Measurements from ENCODE around the gene SPTLC3. TPM values are rescaled to one million over a fixed set of nuclear protein-coding genes. Genes with fewer than 3 reads are reported as not detected.

Gene SPTLC3
- total RNA-seq, 1 donor from 2014 or later, result 1.2 TPM

DNA sequence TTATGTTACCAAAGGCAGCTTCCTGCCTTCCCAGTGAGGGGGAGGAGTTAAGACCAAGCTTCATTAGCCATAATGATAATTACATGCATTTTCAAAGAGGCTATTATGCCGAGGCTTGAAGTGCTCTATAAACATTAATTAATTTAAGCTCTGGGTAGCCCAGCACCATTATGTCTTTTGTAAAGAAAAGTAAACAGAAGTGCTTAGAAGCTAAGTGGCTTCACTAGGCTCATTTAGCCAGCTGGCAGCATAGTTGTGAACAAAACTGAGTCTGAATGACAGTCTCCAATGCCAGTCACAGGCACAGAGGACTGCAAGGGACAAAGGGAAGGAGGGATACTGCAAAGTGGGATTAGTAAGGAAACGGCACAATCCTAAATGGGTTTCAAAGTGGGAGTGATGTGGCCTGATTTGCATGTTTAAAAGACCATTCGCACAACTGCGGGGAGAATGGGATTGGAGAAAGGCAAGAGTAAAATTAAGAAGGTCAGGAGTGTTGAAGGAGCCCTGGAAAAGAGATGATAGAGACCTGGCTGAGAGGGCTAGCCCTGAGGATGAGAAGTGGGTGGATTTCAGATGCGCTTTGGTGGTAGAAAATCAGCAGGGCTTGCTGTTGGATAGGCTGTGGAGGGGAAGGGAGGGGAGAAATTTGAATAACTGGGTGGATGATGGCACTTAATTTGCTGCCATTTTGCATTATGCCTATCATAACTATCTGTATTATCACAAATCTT lies 192.2 kb downstream of the SPTLC3 start:
- TF ChIP-seq, protein P1, sequence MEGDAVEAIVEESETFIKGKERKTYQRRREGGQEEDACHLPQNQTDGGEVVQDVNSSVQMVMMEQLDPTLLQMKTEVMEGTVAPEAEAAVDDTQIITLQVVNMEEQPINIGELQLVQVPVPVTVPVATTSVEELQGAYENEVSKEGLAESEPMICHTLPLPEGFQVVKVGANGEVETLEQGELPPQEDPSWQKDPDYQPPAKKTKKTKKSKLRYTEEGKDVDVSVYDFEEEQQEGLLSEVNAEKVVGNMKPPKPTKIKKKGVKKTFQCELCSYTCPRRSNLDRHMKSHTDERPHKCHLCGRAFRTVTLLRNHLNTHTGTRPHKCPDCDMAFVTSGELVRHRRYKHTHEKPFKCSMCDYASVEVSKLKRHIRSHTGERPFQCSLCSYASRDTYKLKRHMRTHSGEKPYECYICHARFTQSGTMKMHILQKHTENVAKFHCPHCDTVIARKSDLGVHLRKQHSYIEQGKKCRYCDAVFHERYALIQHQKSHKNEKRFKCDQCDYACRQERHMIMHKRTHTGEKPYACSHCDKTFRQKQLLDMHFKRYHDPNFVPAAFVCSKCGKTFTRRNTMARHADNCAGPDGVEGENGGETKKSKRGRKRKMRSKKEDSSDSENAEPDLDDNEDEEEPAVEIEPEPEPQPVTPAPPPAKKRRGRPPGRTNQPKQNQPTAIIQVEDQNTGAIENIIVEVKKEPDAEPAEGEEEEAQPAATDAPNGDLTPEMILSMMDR (IDR thresholded peaks at IDR 0.05; ENCODE audit: insufficient read depth, low read length, poor library complexity, severe bottlenecking), result no peak
- no peak for DNase-seq (ENCODE audit: low read depth)
- Histone ChIP-seq H3K36me3 (ENCODE audit: control insufficient read depth, insufficient read depth, low read length) (no peaks in the 10 kb centered on the region), H3K4me3 (ENCODE audit: low read depth, low read length) (no peak overlapping the region), H3K27me3 (ENCODE audit: control insufficient read depth, insufficient read depth, low read length) (no peaks in the 10 kb centered on the region)

DNA sequence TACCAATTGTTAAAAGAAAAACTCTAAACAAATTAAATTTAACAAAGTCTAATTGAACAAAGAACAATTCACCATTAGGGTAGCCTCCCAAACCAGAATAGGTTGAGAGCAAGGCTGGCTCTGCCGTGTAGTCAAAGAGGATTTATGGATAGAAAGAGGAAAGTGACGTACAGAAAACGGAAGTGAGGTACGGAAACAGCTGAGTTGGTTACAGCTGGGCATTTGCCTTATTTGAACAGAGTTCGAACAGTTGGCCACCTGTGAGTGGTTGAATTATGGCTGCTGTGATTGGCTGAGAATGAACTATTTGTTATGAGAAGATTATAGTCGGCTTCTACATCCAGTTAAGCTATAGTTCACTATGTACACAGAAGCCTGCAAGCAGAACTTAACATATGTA lies 193.8 kb downstream of the SPTLC3 start:
- no peak overlapping the region for H3K4me3 ChIP-seq (ENCODE audit: low read depth, low read length)
- H3K27me3 ChIP-seq (ENCODE audit: control insufficient read depth, insufficient read depth, low read length), result no peaks in the 10 kb centered on the region
- no peaks in the 10 kb centered on the region for H3K36me3 ChIP-seq (ENCODE audit: control insufficient read depth, insufficient read depth, low read length)
- no peak for DNase-seq (ENCODE audit: low read depth)
- TF ChIP-seq, protein P1 (IDR thresholded peaks at IDR 0.05; ENCODE audit: insufficient read depth, low read length, poor library complexity, severe bottlenecking), result no peak

GRCh38 chr20:13205425-13205824 lies 196.7 kb downstream of the SPTLC3 start:
- Histone ChIP-seq H3K4me3 (ENCODE audit: low read depth, low read length) (no peak overlapping the region), H3K27me3 (ENCODE audit: control insufficient read depth, insufficient read depth, low read length) (no peaks in the 10 kb centered on the region), H3K36me3 (ENCODE audit: control insufficient read depth, insufficient read depth, low read length) (no peaks in the 10 kb centered on the region)
- DNase-seq (ENCODE audit: low read depth), result no peak
- TF ChIP-seq, protein P1 (IDR thresholded peaks at IDR 0.05; ENCODE audit: insufficient read depth, low read length, poor library complexity, severe bottlenecking), result no peak

DNA sequence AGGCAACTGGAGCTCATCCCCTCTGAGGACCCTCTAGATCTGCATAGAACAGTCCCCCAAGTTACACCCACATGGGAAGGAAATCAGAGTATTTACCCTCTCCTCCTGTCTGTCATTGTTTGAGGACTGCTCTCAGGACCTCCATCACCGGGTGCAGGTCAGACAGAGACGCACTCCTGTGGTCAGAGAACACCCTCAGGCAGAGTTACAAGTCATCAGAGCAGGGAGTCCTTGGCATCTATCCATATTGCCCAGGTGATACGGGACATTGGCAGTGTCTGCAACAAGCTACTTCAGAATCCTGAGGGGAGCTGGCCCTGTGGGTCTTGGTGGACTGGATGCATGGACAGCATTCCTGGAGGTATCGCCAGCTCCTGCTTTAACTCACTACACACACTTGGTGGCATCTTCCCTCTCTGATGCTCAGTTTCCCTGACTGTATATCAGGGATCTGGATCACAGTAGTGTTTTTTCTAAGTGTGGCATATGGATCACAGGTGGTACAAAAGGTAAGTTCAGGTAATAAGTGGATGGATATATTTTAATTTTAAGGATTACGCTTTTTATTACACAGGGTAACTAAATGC lies 197.2 kb downstream of the SPTLC3 start:
- TF ChIP-seq, protein P1 (IDR thresholded peaks at IDR 0.05; ENCODE audit: insufficient read depth, low read length, poor library complexity, severe bottlenecking), result no peak
- H3K4me3 ChIP-seq (ENCODE audit: low read depth, low read length), result no peak overlapping the region
- DNase-seq (ENCODE audit: low read depth), result no peak
- H3K27me3 ChIP-seq (ENCODE audit: control insufficient read depth, insufficient read depth, low read length), result no peaks in the 10 kb centered on the region
- H3K36me3 ChIP-seq (ENCODE audit: control insufficient read depth, insufficient read depth, low read length), result no peaks in the 10 kb centered on the region

DNA sequence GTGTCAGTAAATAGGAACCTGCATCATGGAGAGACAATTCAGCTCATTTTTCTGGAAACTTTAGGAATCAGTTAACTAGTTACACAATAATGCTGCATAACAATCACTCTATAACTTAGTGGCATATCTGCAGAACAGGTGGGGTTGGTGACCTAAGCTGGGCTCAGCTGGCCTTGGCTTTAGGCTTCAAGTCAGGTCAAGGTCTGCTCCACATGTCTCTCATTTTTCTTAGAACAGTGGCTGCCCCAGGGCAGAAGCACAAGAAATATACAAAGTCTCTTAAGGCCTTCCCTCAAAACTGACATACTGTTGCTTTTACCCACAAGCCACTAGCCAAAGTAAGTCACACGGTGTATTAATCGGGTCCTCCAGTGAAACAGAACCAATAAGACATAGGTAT lies 198.2 kb downstream of the SPTLC3 start:
- TF ChIP-seq, protein P1 (IDR thresholded peaks at IDR 0.05; ENCODE audit: insufficient read depth, low read length, poor library complexity, severe bottlenecking), result no peak
- DNase-seq (ENCODE audit: low read depth), result no peak
- Histone ChIP-seq H3K4me3 (ENCODE audit: low read depth, low read length) (no peak overlapping the region), H3K27me3 (ENCODE audit: control insufficient read depth, insufficient read depth, low read length) (no peaks in the 10 kb centered on the region), H3K36me3 (ENCODE audit: control insufficient read depth, insufficient read depth, low read length) (no peaks in the 10 kb centered on the region)

Measured in kidney epithelial cell (primary cell).